OCI-LY1 (cell line): ENCODE measurements around the gene FOXA1.

Source experiments
- H2AFZ ChIP-seq: fragments of 200-600 bp; sonication (generic), shearing (Covaris generic); 2 replicates; pipeline ENCODE4 v1.6.0; 2014; ENCODE audit warnings: antibody characterized with exemption, mild to moderate bottlenecking, low read length
- H3F3A ChIP-seq: fragments of 200-600 bp; sonication (generic), shearing (Covaris generic); 2 replicates; pipeline ENCODE4 v1.6.0; 2014; ENCODE audit warnings: mild to moderate bottlenecking, antibody characterized with exemption, low read length, moderate library complexity; ENCODE audit not compliant: insufficient read depth
- H3K27ac ChIP-seq: fragments of 200-600 bp; sonication (generic); 2 replicates; pipeline ENCODE4 v1.5.1; 2014; ENCODE audit warnings: low read length, mixed run types, mild to moderate bottlenecking, low read depth; ENCODE audit not compliant: poor library complexity, severe bottlenecking
- H3K27me3 ChIP-seq: fragments of 200-600 bp; sonication (generic); 2 replicates; pipeline ENCODE4 v1.6.0; 2014; ENCODE audit warnings: antibody characterized with exemption, mild to moderate bottlenecking, low read length, moderate library complexity; ENCODE audit not compliant: insufficient read depth
- H3K36me3 ChIP-seq: fragments of 200-600 bp; sonication (generic); 2 replicates; pipeline ENCODE4 v1.6.1; 2014; ENCODE audit warnings: mild to moderate bottlenecking, antibody characterized with exemption, low read length, moderate library complexity, mixed read lengths; ENCODE audit not compliant: insufficient read depth
- H3K4me1 ChIP-seq: fragments of 200-600 bp; sonication (generic); 2 replicates; pipeline ENCODE4 v1.5.1; 2014; ENCODE audit warnings: mild to moderate bottlenecking, low read length, moderate library complexity; ENCODE audit not compliant: insufficient read depth, severe bottlenecking
- H3K4me2 ChIP-seq: fragments of 200-600 bp; sonication (generic), shearing (Covaris generic); 2 replicates; pipeline ENCODE4 v1.6.1; 2014; ENCODE audit warnings: low read length
- H3K4me3 ChIP-seq: fragments of 200-600 bp; sonication (generic); 2 replicates; pipeline ENCODE4 v1.5.1; 2014; ENCODE audit warnings: low read length, low read depth, mild to moderate bottlenecking, mixed read lengths; ENCODE audit not compliant: poor library complexity, severe bottlenecking
- H3K79me2 ChIP-seq: fragments of 200-600 bp; shearing (Covaris generic); 2 replicates; pipeline ENCODE4 v1.6.1; 2016; ENCODE audit warnings: mixed run types, low read length, mixed read lengths; ENCODE audit not compliant: insufficient read depth
- H3K9ac ChIP-seq: fragments of 200-600 bp; sonication (generic), shearing (Covaris generic); 2 replicates; pipeline ENCODE4 v1.6.1; 2014; ENCODE audit warnings: mild to moderate bottlenecking, low read length, mixed read lengths
- H3K9me2 ChIP-seq: fragments of 200-600 bp; sonication (generic), shearing (Covaris generic); 2 replicates; pipeline ENCODE4 v1.6.1; 2014; ENCODE audit warnings: low read depth, mild to moderate bottlenecking, low read length, mixed read lengths
- H3K9me3 ChIP-seq: fragments of 200-600 bp; shearing (Covaris generic); 2 replicates; pipeline ENCODE4 v1.6.1; 2014; ENCODE audit warnings: low read length, mixed read lengths
- H4K20me1 ChIP-seq: fragments of 200-600 bp; sonication (generic), shearing (Covaris generic); 2 replicates; pipeline ENCODE4 v1.6.0; 2016; ENCODE audit warnings: mild to moderate bottlenecking, low read length; ENCODE audit not compliant: insufficient read depth
- CTCF ChIP-seq: fragments of 200-600 bp; sonication (generic), shearing (Covaris generic); IDR thresholded peaks from 2 replicates; pipeline ENCODE4 v1.5.1; 2017; ENCODE audit warnings: mild to moderate bottlenecking, antibody characterized with exemption, low read length, moderate library complexity, mixed read lengths
- EZH2 ChIP-seq: fragments of 200-600 bp; sonication (generic), shearing (Covaris generic); IDR thresholded peaks from 2 replicates; pipeline ENCODE4 v1.8.0; 2017; ENCODE audit warnings: borderline replicate concordance, mixed run types, mild to moderate bottlenecking, antibody characterized with exemption, low read length, moderate library complexity, mixed read lengths

The FOXA1 gene

GRCh38 chr14:37579274-37579673 lies 15.8 kb downstream of the FOXA1 start:
- H3K4me2 ChIP-seq, result no peak overlapping the region
- H3K9me2 ChIP-seq, result no peaks in the 10 kb centered on the region
- no peaks in the 10 kb centered on the region for H3K4me1 ChIP-seq
- H3K9ac ChIP-seq, result no peak overlapping the region
- H3K36me3 ChIP-seq, result no peaks in the 10 kb centered on the region
- no peaks in the 10 kb centered on the region for H3F3A ChIP-seq
- no peak overlapping the region for H2AFZ ChIP-seq
- H3K9me3 ChIP-seq, result no peaks in the 10 kb centered on the region
- H3K27me3 ChIP-seq, result no peaks in the 10 kb centered on the region
- H3K27ac ChIP-seq, result no peak overlapping the region
- no peaks in the 10 kb centered on the region for H3K79me2 ChIP-seq
- no peak for TF ChIP-seq EZH2
- no peak for TF ChIP-seq CTCF
- no peak overlapping the region for H3K4me3 ChIP-seq
- no peaks in the 10 kb centered on the region for H4K20me1 ChIP-seq

- TF ChIP-seq EZH2 (no peak), CTCF (no peak)
- no peak overlapping the region for H2AFZ ChIP-seq
Observed at GRCh38 chr14:37573356-37573755, 21.7 kb downstream of the FOXA1 start.

GRCh38 chr14:37571391-37571790 lies 23.7 kb downstream of the FOXA1 start:
- H3K4me1 ChIP-seq, result no peaks in the 10 kb centered on the region
- no peaks in the 10 kb centered on the region for H3K36me3 ChIP-seq
- no peaks in the 10 kb centered on the region for H3K27me3 ChIP-seq
- H3K27ac ChIP-seq, result no peak overlapping the region
- H4K20me1 ChIP-seq, result no peaks in the 10 kb centered on the region
- no peaks in the 10 kb centered on the region for H3K9me2 ChIP-seq
- no peaks in the 10 kb centered on the region for H3F3A ChIP-seq
- H2AFZ ChIP-seq, result no peak overlapping the region
- no peak overlapping the region for H3K4me3 ChIP-seq
- no peak overlapping the region for H3K9ac ChIP-seq
- H3K79me2 ChIP-seq, result no peaks in the 10 kb centered on the region
- H3K9me3 ChIP-seq, result no peaks in the 10 kb centered on the region
- H3K4me2 ChIP-seq, result no peak overlapping the region
- TF ChIP-seq EZH2, result no peak
- no peak for TF ChIP-seq CTCF

More at GRCh38 chr14:37573356-37573755, 21.7 kb downstream of the FOXA1 start:
- H3K9me2 ChIP-seq, result no peaks in the 10 kb centered on the region
- H3K4me2 ChIP-seq, result no peak overlapping the region
- H3K27me3 ChIP-seq, result no peaks in the 10 kb centered on the region
- H3K4me1 ChIP-seq, result no peaks in the 10 kb centered on the region
- no peaks in the 10 kb centered on the region for H3K36me3 ChIP-seq
- H3K27ac ChIP-seq, result no peak overlapping the region
- no peaks in the 10 kb centered on the region for H3K79me2 ChIP-seq
- H3K9me3 ChIP-seq, result no peaks in the 10 kb centered on the region
- no peaks in the 10 kb centered on the region for H4K20me1 ChIP-seq
- no peak overlapping the region for H3K4me3 ChIP-seq
- H3K9ac ChIP-seq, result no peak overlapping the region
- H3F3A ChIP-seq, result no peaks in the 10 kb centered on the region
